Liver (tissue), 9 donors: ENCODE data around the gene CENPC. TPM values are rescaled to one million over a fixed set of nuclear protein-coding genes. Genes with fewer than 3 reads are reported as not detected.

Source experiments
- DNase-seq: peaks from one replicate; pipeline ENCODE4 v3.0.0-alpha.2; 2017; ENCODE audit warnings: low spot score
- H3K27ac ChIP-seq, 2 donors: one replicate each; pipeline ENCODE4 v1.7.0; 2013; ENCODE audit warnings: inconsistent platforms in 2 of 2, low read length in 2 of 2, control low read depth in 1 of 2, low read depth in 1 of 2, mild to moderate bottlenecking in 1 of 2
- H3K27me3 ChIP-seq, 4 donors: one replicate each; pipeline versions ENCODE4 v1.6.1 to v1.7.0; 2013; ENCODE audit warnings: low read length in 3 of 4, inconsistent platforms in 1 of 4, mild to moderate bottlenecking in 1 of 4, moderate library complexity in 1 of 4; ENCODE audit not compliant: control insufficient read depth in 4 of 4, insufficient read depth in 4 of 4
- H3K36me3 ChIP-seq, 4 donors: one replicate each; pipeline versions ENCODE4 v1.6.1 to v1.7.0; 2013; ENCODE audit warnings: low read length in 3 of 4, mild to moderate bottlenecking in 3 of 4, low read depth in 1 of 4, moderate library complexity in 1 of 4; ENCODE audit not compliant: control insufficient read depth in 4 of 4, insufficient read depth in 3 of 4
- H3K4me1 ChIP-seq, 4 donors: one replicate each; pipeline versions ENCODE4 v1.6.1 to v1.7.0; 2013; ENCODE audit warnings: low read length in 3 of 4, mild to moderate bottlenecking in 3 of 4, moderate library complexity in 1 of 4; ENCODE audit not compliant: control insufficient read depth in 4 of 4, insufficient read depth in 4 of 4
- H3K4me3 ChIP-seq, 3 donors: one replicate each; pipeline versions ENCODE4 v1.6.1 to v1.7.0; 2013; ENCODE audit warnings: low read length in 3 of 3, control low read depth in 1 of 3, low read depth in 1 of 3, mild to moderate bottlenecking in 1 of 3
- H3K9ac ChIP-seq, 2 donors: one replicate each; pipeline ENCODE4 v1.7.0; 2013; ENCODE audit warnings: low read length in 2 of 2, mild to moderate bottlenecking in 2 of 2, moderate library complexity in 2 of 2, control low read depth in 1 of 2, low read depth in 1 of 2
- H3K9me3 ChIP-seq, 4 donors: one replicate each; pipeline versions ENCODE4 v1.6.1 to v1.7.0; 2013; ENCODE audit warnings: low read length in 3 of 4; ENCODE audit not compliant: control insufficient read depth in 4 of 4
- EGR1 ChIP-seq, 2 donors: IDR thresholded peaks; 2 replicates each; pipeline ENCODE4 v1.6.1; 2016 to 2018; ENCODE audit warnings: antibody characterized with exemption in 2 of 2, low read depth in 2 of 2
- FOXA1 ChIP-seq: IDR thresholded peaks from 2 replicates; pipeline ENCODE4 v1.6.1; 2016; ENCODE audit warnings: antibody characterized with exemption
- FOXA2 ChIP-seq: IDR thresholded peaks from 2 replicates; pipeline ENCODE4 v1.6.1; 2016; ENCODE audit warnings: antibody characterized with exemption
- HNF4A ChIP-seq, 2 donors: conservative IDR thresholded peaks; 2 replicates each; pipeline ENCODE4 v1.6.1; 2016; ENCODE audit warnings: antibody characterized with exemption in 2 of 2, mild to moderate bottlenecking in 2 of 2
- HNF4G ChIP-seq: IDR thresholded peaks from 2 replicates; pipeline ENCODE4 v1.6.1; 2016; ENCODE audit warnings: antibody characterized with exemption
- JUND ChIP-seq, 2 donors: IDR thresholded peaks; 2 replicates each; pipeline ENCODE4 v1.6.1; 2016; ENCODE audit warnings: antibody characterized with exemption in 2 of 2
- NR2F2 ChIP-seq: IDR thresholded peaks from 2 replicates; pipeline ENCODE4 v1.6.1; 2016; ENCODE audit warnings: antibody characterized with exemption
- SP1 ChIP-seq: IDR thresholded peaks from 2 replicates; pipeline ENCODE4 v1.6.1; 2018; ENCODE audit warnings: antibody characterized with exemption, mild to moderate bottlenecking
- TAF1 ChIP-seq: conservative IDR thresholded peaks from 2 replicates; pipeline ENCODE4 v1.6.1; 2016; ENCODE audit warnings: antibody characterized with exemption, mild to moderate bottlenecking
- YY1 ChIP-seq: IDR thresholded peaks from 2 replicates; pipeline ENCODE4 v1.6.1; 2016; ENCODE audit warnings: antibody characterized with exemption, mild to moderate bottlenecking
- WGBS: extraction: QIAGEN DNeasy Blood & Tissue Kit; methylation state at CpG from one replicate; pipeline ENCODE4 v1.1.7; 2013; 5-methylcytosine and 5-hydroxymethylcytosine counted together
- polyA plus RNA-seq, 2 donors: library from polyadenylated mRNA; stranded (reverse) in 1 of 2; unstranded in 1 of 2; fragments of 200-250 nt in 1 of 2; fragments of >200 nt in 1 of 2; fragmentation: Nextera tagmentation in 1 of 2; extraction: Ambion mirVana in 1 of 2; gene quantifications; one replicate each; pipeline versions ENCODE4 v1.2.1 to v1.2.3, GENCODE V29; 2013 to 2015
- total RNA-seq, 2 donors: library from RNA; depleted of rRNA; stranded (reverse); fragments of >200 nt; gene quantifications; one replicate each; pipeline ENCODE4 v1.2.3, GENCODE V29; 2014
- TF ChIP-seq, protein P1 (sequence below): IDR thresholded peaks from 2 replicates; pipeline ENCODE4 v1.6.1; 2016; ENCODE audit warnings: antibody characterized with exemption, mild to moderate bottlenecking
- TF ChIP-seq, protein P2 (sequence below): IDR thresholded peaks from 2 replicates; pipeline ENCODE4 v1.6.1; 2016; ENCODE audit warnings: antibody characterized with exemption
- TF ChIP-seq, protein P3 (sequence below): IDR thresholded peaks from 2 replicates; pipeline ENCODE4 v1.6.1; 2016; ENCODE audit warnings: antibody characterized with exemption
- TF ChIP-seq, protein P4 (sequence below): IDR thresholded peaks from 2 replicates; pipeline ENCODE4 v1.6.1; 2016; ENCODE audit warnings: antibody characterized with exemption
- TF ChIP-seq, protein P5 (sequence below): fragments of 150-350 bp; IDR thresholded peaks from 2 replicates; pipeline ENCODE4 v1.5.1; 2017; ENCODE audit warnings: improper control_type of control experiment, low read depth, low read length; ENCODE audit not compliant: missing input control
- donor health status: healthy.
- donor health status: healthy.
- donor health status: healthy.
- donor health status: healthy.
- donor health status: healthy.

CENPC gene
- total and polyA plus RNA-seq, 4 donors, result 1.9 to 14.9 (median 9.6) TPM

DNA sequence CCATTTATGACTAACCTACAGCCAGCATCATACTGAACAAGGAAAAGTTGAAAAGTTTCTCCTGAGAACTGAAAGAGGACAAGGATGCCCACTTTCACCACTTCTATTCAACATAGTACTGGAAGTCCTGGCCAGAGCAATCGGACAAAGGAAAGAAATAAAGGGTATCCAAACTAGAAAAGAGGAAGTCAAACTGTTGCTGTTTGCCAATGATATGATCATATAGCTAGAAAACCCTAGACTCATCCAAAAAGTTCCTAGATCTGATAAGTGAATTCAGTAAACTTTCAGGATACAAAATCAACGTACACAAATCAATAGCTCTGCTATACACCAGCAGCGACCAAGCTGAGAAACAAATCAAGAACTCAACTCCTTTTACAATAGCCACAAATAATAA is 64.5 kb downstream of the CENPC start (continued):
- TF ChIP-seq, protein P1, sequence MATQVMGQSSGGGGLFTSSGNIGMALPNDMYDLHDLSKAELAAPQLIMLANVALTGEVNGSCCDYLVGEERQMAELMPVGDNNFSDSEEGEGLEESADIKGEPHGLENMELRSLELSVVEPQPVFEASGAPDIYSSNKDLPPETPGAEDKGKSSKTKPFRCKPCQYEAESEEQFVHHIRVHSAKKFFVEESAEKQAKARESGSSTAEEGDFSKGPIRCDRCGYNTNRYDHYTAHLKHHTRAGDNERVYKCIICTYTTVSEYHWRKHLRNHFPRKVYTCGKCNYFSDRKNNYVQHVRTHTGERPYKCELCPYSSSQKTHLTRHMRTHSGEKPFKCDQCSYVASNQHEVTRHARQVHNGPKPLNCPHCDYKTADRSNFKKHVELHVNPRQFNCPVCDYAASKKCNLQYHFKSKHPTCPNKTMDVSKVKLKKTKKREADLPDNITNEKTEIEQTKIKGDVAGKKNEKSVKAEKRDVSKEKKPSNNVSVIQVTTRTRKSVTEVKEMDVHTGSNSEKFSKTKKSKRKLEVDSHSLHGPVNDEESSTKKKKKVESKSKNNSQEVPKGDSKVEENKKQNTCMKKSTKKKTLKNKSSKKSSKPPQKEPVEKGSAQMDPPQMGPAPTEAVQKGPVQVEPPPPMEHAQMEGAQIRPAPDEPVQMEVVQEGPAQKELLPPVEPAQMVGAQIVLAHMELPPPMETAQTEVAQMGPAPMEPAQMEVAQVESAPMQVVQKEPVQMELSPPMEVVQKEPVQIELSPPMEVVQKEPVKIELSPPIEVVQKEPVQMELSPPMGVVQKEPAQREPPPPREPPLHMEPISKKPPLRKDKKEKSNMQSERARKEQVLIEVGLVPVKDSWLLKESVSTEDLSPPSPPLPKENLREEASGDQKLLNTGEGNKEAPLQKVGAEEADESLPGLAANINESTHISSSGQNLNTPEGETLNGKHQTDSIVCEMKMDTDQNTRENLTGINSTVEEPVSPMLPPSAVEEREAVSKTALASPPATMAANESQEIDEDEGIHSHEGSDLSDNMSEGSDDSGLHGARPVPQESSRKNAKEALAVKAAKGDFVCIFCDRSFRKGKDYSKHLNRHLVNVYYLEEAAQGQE, result no peak
- TF ChIP-seq, protein P2, sequence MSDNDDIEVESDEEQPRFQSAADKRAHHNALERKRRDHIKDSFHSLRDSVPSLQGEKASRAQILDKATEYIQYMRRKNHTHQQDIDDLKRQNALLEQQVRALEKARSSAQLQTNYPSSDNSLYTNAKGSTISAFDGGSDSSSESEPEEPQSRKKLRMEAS, result no peak
- no peak for TF ChIP-seq JUND (IDR thresholded peaks at IDR 0.05)
- TF ChIP-seq HNF4A (conservative IDR thresholded peaks at IDR 0.05), result no peak

DNA sequence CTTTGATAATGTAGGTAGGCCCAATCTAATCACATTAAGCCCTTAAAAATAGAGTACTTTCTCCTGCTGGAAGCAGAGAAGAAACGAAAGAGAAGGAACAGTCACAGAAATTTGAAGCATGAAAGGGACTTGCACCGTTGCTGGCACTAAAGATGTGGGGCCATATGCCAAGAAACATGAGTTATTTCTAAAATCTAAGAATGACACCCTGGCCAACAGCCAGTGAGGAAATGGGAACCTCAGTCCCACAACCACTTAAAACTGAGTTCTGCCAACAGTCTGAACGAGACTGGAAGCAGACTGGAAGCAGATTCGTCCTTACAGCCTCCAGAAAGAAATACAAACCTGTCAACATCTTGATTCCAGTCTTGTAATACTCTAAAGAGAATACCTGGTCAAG is 70.1 kb downstream of the CENPC start:
- H3K27me3 ChIP-seq, result no peaks in the 10 kb centered on the region
- no peak overlapping the region for H3K27ac ChIP-seq
- H3K9me3 ChIP-seq, result no peaks in the 10 kb centered on the region
- no peak overlapping the region for H3K4me3 ChIP-seq
- no peak for DNase-seq
- WGBS, result 86% methylated on average over 4 of the region's 4 CpGs
- H3K9ac ChIP-seq, result no peak overlapping the region
- no peak for TF ChIP-seq FOXA1
- TF ChIP-seq, protein P3, sequence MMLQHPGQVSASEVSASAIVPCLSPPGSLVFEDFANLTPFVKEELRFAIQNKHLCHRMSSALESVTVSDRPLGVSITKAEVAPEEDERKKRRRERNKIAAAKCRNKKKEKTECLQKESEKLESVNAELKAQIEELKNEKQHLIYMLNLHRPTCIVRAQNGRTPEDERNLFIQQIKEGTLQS, result no peak
- TF ChIP-seq, protein P4, sequence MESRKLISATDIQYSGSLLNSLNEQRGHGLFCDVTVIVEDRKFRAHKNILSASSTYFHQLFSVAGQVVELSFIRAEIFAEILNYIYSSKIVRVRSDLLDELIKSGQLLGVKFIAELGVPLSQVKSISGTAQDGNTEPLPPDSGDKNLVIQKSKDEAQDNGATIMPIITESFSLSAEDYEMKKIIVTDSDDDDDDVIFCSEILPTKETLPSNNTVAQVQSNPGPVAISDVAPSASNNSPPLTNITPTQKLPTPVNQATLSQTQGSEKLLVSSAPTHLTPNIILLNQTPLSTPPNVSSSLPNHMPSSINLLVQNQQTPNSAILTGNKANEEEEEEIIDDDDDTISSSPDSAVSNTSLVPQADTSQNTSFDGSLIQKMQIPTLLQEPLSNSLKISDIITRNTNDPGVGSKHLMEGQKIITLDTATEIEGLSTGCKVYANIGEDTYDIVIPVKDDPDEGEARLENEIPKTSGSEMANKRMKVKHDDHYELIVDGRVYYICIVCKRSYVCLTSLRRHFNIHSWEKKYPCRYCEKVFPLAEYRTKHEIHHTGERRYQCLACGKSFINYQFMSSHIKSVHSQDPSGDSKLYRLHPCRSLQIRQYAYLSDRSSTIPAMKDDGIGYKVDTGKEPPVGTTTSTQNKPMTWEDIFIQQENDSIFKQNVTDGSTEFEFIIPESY, result no peak
- TF ChIP-seq, protein P5, sequence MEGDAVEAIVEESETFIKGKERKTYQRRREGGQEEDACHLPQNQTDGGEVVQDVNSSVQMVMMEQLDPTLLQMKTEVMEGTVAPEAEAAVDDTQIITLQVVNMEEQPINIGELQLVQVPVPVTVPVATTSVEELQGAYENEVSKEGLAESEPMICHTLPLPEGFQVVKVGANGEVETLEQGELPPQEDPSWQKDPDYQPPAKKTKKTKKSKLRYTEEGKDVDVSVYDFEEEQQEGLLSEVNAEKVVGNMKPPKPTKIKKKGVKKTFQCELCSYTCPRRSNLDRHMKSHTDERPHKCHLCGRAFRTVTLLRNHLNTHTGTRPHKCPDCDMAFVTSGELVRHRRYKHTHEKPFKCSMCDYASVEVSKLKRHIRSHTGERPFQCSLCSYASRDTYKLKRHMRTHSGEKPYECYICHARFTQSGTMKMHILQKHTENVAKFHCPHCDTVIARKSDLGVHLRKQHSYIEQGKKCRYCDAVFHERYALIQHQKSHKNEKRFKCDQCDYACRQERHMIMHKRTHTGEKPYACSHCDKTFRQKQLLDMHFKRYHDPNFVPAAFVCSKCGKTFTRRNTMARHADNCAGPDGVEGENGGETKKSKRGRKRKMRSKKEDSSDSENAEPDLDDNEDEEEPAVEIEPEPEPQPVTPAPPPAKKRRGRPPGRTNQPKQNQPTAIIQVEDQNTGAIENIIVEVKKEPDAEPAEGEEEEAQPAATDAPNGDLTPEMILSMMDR, result no peak
- no peak for TF ChIP-seq NR2F2
- TF ChIP-seq HNF4A (conservative IDR thresholded peaks at IDR 0.05), result no peak
- TF ChIP-seq EGR1 (IDR thresholded peaks at IDR 0.05; ENCODE audit: low read depth in 2 of 2), result no peak
- TF ChIP-seq JUND (IDR thresholded peaks at IDR 0.05), result no peak
- TF ChIP-seq SP1, result no peak
- no peak for TF ChIP-seq TAF1
- no peak for TF ChIP-seq HNF4G
- no peak for TF ChIP-seq YY1
- TF ChIP-seq, protein P2, result no peak
- no peak for TF ChIP-seq FOXA2
- H3K4me1 ChIP-seq, result no peaks in the 10 kb centered on the region
- H3K36me3 ChIP-seq, result peaks cover 1 to 40% (median 31%) of the 10 kb centered on the region in 4 donors
